Lower leg skin (tissue), 3 donors: Measurements from ENCODE around the gene CKAP4.

ENCODE experiments used
- CTCF ChIP-seq, 3 donors: fragments of 450-650 bp; IDR thresholded peaks; one replicate each; pipeline ENCODE4 v1.5.1; 2016; ENCODE audit warnings: antibody characterized with exemption in 3 of 3, mild to moderate bottlenecking in 3 of 3, moderate library complexity in 2 of 3
- POLR2A ChIP-seq, 2 donors: fragments of 450-650 bp; IDR thresholded peaks; one replicate each; pipeline ENCODE4 v1.6.1; 2016 to 2017; ENCODE audit warnings: antibody characterized with exemption in 2 of 2, mild to moderate bottlenecking in 1 of 2, moderate library complexity in 1 of 2

- TF ChIP-seq POLR2A (IDR thresholded peaks at IDR 0.05) (no peak), CTCF (IDR thresholded peaks at IDR 0.05) (no peak)
Observed at GRCh38 chr12:106265116-106265515, 17.3 kb upstream of the CKAP4 start.
